IgD-negative memory B cell (primary cell): Measurements from ENCODE around the gene PCSK1N. TPM values are rescaled to one million over a fixed set of nuclear protein-coding genes. Genes with fewer than 3 reads are reported as not detected.
A peak's percentile ranks its signal among the peaks of the same experiment; 100 is the strongest.

Source experiments
- H3K27ac Mint-ChIP-seq, 3 donors: one replicate each; pipeline ENCODE4 v1.8.0; 2020 to 2022; ENCODE audit warnings: mild to moderate bottlenecking in 3 of 3, mixed read lengths in 3 of 3, moderate library complexity in 1 of 3
- H3K27me3 Mint-ChIP-seq: one replicate; pipeline ENCODE4 v1.8.0; 2021; ENCODE audit warnings: mixed read lengths
- H3K36me3 Mint-ChIP-seq: one replicate; pipeline ENCODE4 v1.8.0; 2020; ENCODE audit warnings: mild to moderate bottlenecking, mixed read lengths
- H3K4me1 Mint-ChIP-seq, 3 donors: one replicate each; pipeline ENCODE4 v1.8.0; 2020 to 2022; ENCODE audit warnings: mixed read lengths in 3 of 3, mild to moderate bottlenecking in 1 of 3
- H3K4me3 Mint-ChIP-seq, 4 donors: one replicate each; pipeline ENCODE4 v1.8.0; 2020 to 2022; ENCODE audit warnings: mild to moderate bottlenecking in 4 of 4, mixed read lengths in 4 of 4, moderate library complexity in 3 of 4
- H3K9me3 Mint-ChIP-seq, 3 donors: one replicate each; pipeline ENCODE4 v1.8.0; 2020 to 2021; ENCODE audit warnings: mixed read lengths in 3 of 3, mild to moderate bottlenecking in 1 of 3
- polyA plus RNA-seq: library from polyadenylated mRNA; unstranded; fragments of 300-500 nt; fragmentation: Illumina TruSeq; gene quantifications from one replicate; pipeline ENCODE4 v1.2.3, GENCODE V29; 2021

The PCSK1N gene
- polyA plus RNA-seq, 1 donor from 2014 or later: 0.51 TPM

- H3K36me3 Mint-ChIP-seq: peaks cover 3% of the 10 kb centered on the region
- H3K4me1 Mint-ChIP-seq: peaks cover 4 to 5% (median 5%) of the 10 kb centered on the region in 3 donors
- H3K27me3 Mint-ChIP-seq: peaks cover 1% of the 10 kb centered on the region
- H3K27ac Mint-ChIP-seq: no peak overlapping the region
- no peak overlapping the region for H3K4me3 Mint-ChIP-seq
- no peaks in the 10 kb centered on the region for H3K9me3 Mint-ChIP-seq
Measured at GRCh38 chrX:48806081-48806480, 29.3 kb downstream of the PCSK1N start.

- peaks cover 1% of the 10 kb centered on the region for H3K27me3 Mint-ChIP-seq
- peak overlapping the region in 2 of 3 donors; percentile 92 to 95 for H3K27ac Mint-ChIP-seq
- no peaks in the 10 kb centered on the region for H3K9me3 Mint-ChIP-seq
- H3K4me3 Mint-ChIP-seq: peak overlapping the region in 3 of 4 donors; percentile 35 to 95 (median 81)
- peaks cover 4 to 10% (median 8%) of the 10 kb centered on the region in 3 donors for H3K4me1 Mint-ChIP-seq
- H3K36me3 Mint-ChIP-seq: peaks cover 4% of the 10 kb centered on the region
Measured at GRCh38 chrX:48802905-48803200, 32.6 kb downstream of the PCSK1N start.

- Mint-ChIP-seq H3K27ac (peak overlapping the region; percentile 92 to 99 (median 95)), H3K36me3 (peaks cover 4% of the 10 kb centered on the region), H3K4me1 (peaks cover 4 to 10% (median 8%) of the 10 kb centered on the region in 3 donors), H3K27me3 (peaks cover 1% of the 10 kb centered on the region), H3K4me3 (peak overlapping the region; percentile 81 to 96 (median 93)), H3K9me3 (no peaks in the 10 kb centered on the region)
Measured at GRCh38 chrX:48802089-48802904, 33.1 kb downstream of the PCSK1N start.

- Mint-ChIP-seq H3K9me3 (no peaks in the 10 kb centered on the region), H3K4me1 (peaks cover 4 to 10% (median 8%) of the 10 kb centered on the region in 3 donors), H3K27ac (peak within 1 kb of the TSS; percentile 92 to 99 (median 95)), H3K27me3 (peaks cover 1% of the 10 kb centered on the region), H3K4me3 (peak within 1 kb of the TSS; percentile 81 to 96 (median 93)), H3K36me3 (peaks cover 4% of the 10 kb centered on the region)
Measured at GRCh38 chrX:48801280-48802088, 33.9 kb downstream of the PCSK1N start, which contains the start of gene HDAC6. Gene HDAC6, plus strand, starts transcription at chrX:48802067. Its CDS starts 626 bp downstream, at chrX:48802693.

- H3K36me3 Mint-ChIP-seq: peaks cover 4% of the 10 kb centered on the region
- peak overlapping the region; percentile 81 to 96 (median 93) for H3K4me3 Mint-ChIP-seq
- H3K27me3 Mint-ChIP-seq: peaks cover 1% of the 10 kb centered on the region
- H3K27ac Mint-ChIP-seq: peak overlapping the region; percentile 92 to 99 (median 95)
- peaks cover 4 to 10% (median 6%) of the 10 kb centered on the region in 3 donors for H3K4me1 Mint-ChIP-seq
- no peaks in the 10 kb centered on the region for H3K9me3 Mint-ChIP-seq
Measured at GRCh38 chrX:48800574-48801279, 34.7 kb downstream of the PCSK1N start.

GRCh38 chrX:48798318-48798717 lies 37.1 kb downstream of the PCSK1N start:
- peaks cover 4% of the 10 kb centered on the region for H3K36me3 Mint-ChIP-seq
- no peaks in the 10 kb centered on the region for H3K27me3 Mint-ChIP-seq
- H3K27ac Mint-ChIP-seq: no peak overlapping the region
- peaks cover 0 to 10% (median 6%) of the 10 kb centered on the region in 3 donors for H3K4me1 Mint-ChIP-seq
- no peaks in the 10 kb centered on the region for H3K9me3 Mint-ChIP-seq
- peak overlapping the region in 1 of 4 donors; percentile 29 for H3K4me3 Mint-ChIP-seq

- no peaks in the 10 kb centered on the region for H3K9me3 Mint-ChIP-seq
- no peaks in the 10 kb centered on the region for H3K27me3 Mint-ChIP-seq
- no peak overlapping the region for H3K4me3 Mint-ChIP-seq
- no peaks in the 10 kb centered on the region for H3K4me1 Mint-ChIP-seq
- no peak overlapping the region for H3K27ac Mint-ChIP-seq
- H3K36me3 Mint-ChIP-seq: no peaks in the 10 kb centered on the region
Measured at GRCh38 chrX:48794911-48795515, 40.4 kb downstream of the PCSK1N start.

GRCh38 chrX:48794340-48794910 lies 41.0 kb downstream of the PCSK1N start:
- Mint-ChIP-seq H3K36me3 (no peaks in the 10 kb centered on the region), H3K4me1 (no peaks in the 10 kb centered on the region), H3K9me3 (no peaks in the 10 kb centered on the region), H3K27ac (peak overlapping the region in 1 of 3 donors; percentile 6), H3K4me3 (peak overlapping the region in 1 of 4 donors; percentile 4), H3K27me3 (peaks cover 2% of the 10 kb centered on the region)

GRCh38 chrX:48793935-48794334 lies 41.5 kb downstream of the PCSK1N start:
- peak overlapping the region in 1 of 3 donors; percentile 6 for H3K27ac Mint-ChIP-seq
- peaks cover 0 to 1% (median 0%) of the 10 kb centered on the region in 3 donors for H3K4me1 Mint-ChIP-seq
- H3K4me3 Mint-ChIP-seq: peak overlapping the region in 1 of 4 donors; percentile 4
- H3K9me3 Mint-ChIP-seq: no peaks in the 10 kb centered on the region
- peaks cover 2% of the 10 kb centered on the region for H3K27me3 Mint-ChIP-seq
- H3K36me3 Mint-ChIP-seq: no peaks in the 10 kb centered on the region

- peaks cover 0 to 3% (median 1%) of the 10 kb centered on the region in 3 donors for H3K4me1 Mint-ChIP-seq
- no peak overlapping the region for H3K4me3 Mint-ChIP-seq
- H3K27ac Mint-ChIP-seq: peak overlapping the region in 1 of 3 donors; percentile 13
- peaks cover 7% of the 10 kb centered on the region for H3K27me3 Mint-ChIP-seq
- no peaks in the 10 kb centered on the region for H3K36me3 Mint-ChIP-seq
- no peaks in the 10 kb centered on the region for H3K9me3 Mint-ChIP-seq
Measured at GRCh38 chrX:48792219-48792618, 43.2 kb downstream of the PCSK1N start.

- H3K27ac Mint-ChIP-seq: no peak overlapping the region
- peaks cover 11% of the 10 kb centered on the region for H3K27me3 Mint-ChIP-seq
- H3K9me3 Mint-ChIP-seq: no peaks in the 10 kb centered on the region
- H3K4me3 Mint-ChIP-seq: no peak overlapping the region
- H3K4me1 Mint-ChIP-seq: peaks cover 0 to 3% (median 1%) of the 10 kb centered on the region in 3 donors
- H3K36me3 Mint-ChIP-seq: no peaks in the 10 kb centered on the region
Measured at GRCh38 chrX:48791063-48791820, 44.2 kb downstream of the PCSK1N start.

GRCh38 chrX:48790477-48790876 lies 44.9 kb downstream of the PCSK1N start:
- H3K4me3 Mint-ChIP-seq: no peak overlapping the region
- H3K36me3 Mint-ChIP-seq: no peaks in the 10 kb centered on the region
- no peaks in the 10 kb centered on the region for H3K9me3 Mint-ChIP-seq
- H3K27me3 Mint-ChIP-seq: peaks cover 13% of the 10 kb centered on the region
- peaks cover 0 to 3% (median 1%) of the 10 kb centered on the region in 3 donors for H3K4me1 Mint-ChIP-seq
- H3K27ac Mint-ChIP-seq: no peak overlapping the region

- H3K9me3 Mint-ChIP-seq: no peaks in the 10 kb centered on the region
- peaks cover 14% of the 10 kb centered on the region for H3K27me3 Mint-ChIP-seq
- H3K4me3 Mint-ChIP-seq: peak overlapping the region in 1 of 4 donors; percentile 59
- H3K4me1 Mint-ChIP-seq: peaks cover 0 to 3% (median 1%) of the 10 kb centered on the region in 3 donors
- H3K36me3 Mint-ChIP-seq: no peaks in the 10 kb centered on the region
- H3K27ac Mint-ChIP-seq: peak overlapping the region in 1 of 3 donors; percentile 46
Measured at GRCh38 chrX:48789366-48790220, 45.8 kb downstream of the PCSK1N start.
